HG03558 (cell line): ENCODE results near the gene LIPE.
"Not testable (repeated sequence)": the region's sequence is repeated elsewhere in the genome, so short reads cannot be mapped to it uniquely, and the experiment has no call there.

ENCODE experiments used
- ATAC-seq: cut with Tn5 transposase; IDR thresholded peaks from one replicate; pipeline ENCODE4 v1.9.1; 2021; ENCODE audit warnings: moderate number of reproducible peaks; ENCODE audit not compliant: unreplicated experiment; ENCODE audit errors: extremely low read depth

The LIPE gene

GRCh38 chr19:42450314-42450934 is 23.2 kb upstream of the LIPE start:
- ATAC-seq = no peak

- not testable (repeated sequence) for ATAC-seq
These were observed 21.1 kb upstream of the LIPE start for GRCh38 chr19:42448306-42448705.

GRCh38 chr19:42445948-42446347 is 18.8 kb upstream of the LIPE start:
- no peak for ATAC-seq

GRCh38 chr19:42443944-42444398 is 16.8 kb upstream of the LIPE start:
- ATAC-seq = no peak

- no peak for ATAC-seq
These were observed 15.6 kb upstream of the LIPE start, which contains the start of gene CXCL17 for GRCh38 chr19:42442833-42443232. TSS of gene CXCL17 (minus strand) at chr19:42442946. CDS start at chr19:42442832, 114 bp downstream.

GRCh38 chr19:42441049-42441445 is 13.9 kb upstream of the LIPE start:
- ATAC-seq = no peak

- no peak for ATAC-seq
These were observed 13.3 kb upstream of the LIPE start for GRCh38 chr19:42440357-42441048.

GRCh38 chr19:42436006-42436405 is 8.8 kb upstream of the LIPE start:
- no peak for ATAC-seq

- ATAC-seq = no peak
These were observed 8.1 kb upstream of the LIPE start for GRCh38 chr19:42435316-42435715.

GRCh38 chr19:42433503-42434260 is 6.5 kb upstream of the LIPE start:
- no peak for ATAC-seq

GRCh38 chr19:42431486-42431885 is 4.3 kb upstream of the LIPE start:
- no peak for ATAC-seq

- ATAC-seq = no peak
These were observed 1.5 kb upstream of the LIPE start for GRCh38 chr19:42428676-42429075.

- ATAC-seq = no peak
These were observed 545 bp downstream of the LIPE start for GRCh38 chr19:42426643-42427042.

- ATAC-seq = no peak
These were observed 2.5 kb downstream of the LIPE start for GRCh38 chr19:42424712-42425131.

GRCh38 chr19:42424345-42424707 is 2.9 kb downstream of the LIPE start:
- no peak for ATAC-seq

- no peak for ATAC-seq
These were observed 3.5 kb downstream of the LIPE start for GRCh38 chr19:42423462-42424344.

GRCh38 chr19:42422901-42423461 is 4.2 kb downstream of the LIPE start:
- ATAC-seq = no peak

- no peak for ATAC-seq
These were observed 4.9 kb downstream of the LIPE start for GRCh38 chr19:42422092-42422900.

- no peak for ATAC-seq
These were observed 5.6 kb downstream of the LIPE start for GRCh38 chr19:42421591-42422031.
